HG03460 (cell line): ENCODE data around the gene HSD17B1.

Source experiments
- ATAC-seq: cut with Tn5 transposase; IDR thresholded peaks from one replicate; pipeline ENCODE4 v1.9.1; 2021; ENCODE audit not compliant: unreplicated experiment

Gene HSD17B1

GRCh38 chr17:42565523-42566214 is 12.9 kb downstream of the HSD17B1 start:
- ATAC-seq, result no peak

- no peak for ATAC-seq
Observed at GRCh38 chr17:42566215-42566882, 13.6 kb downstream of the HSD17B1 start.

GRCh38 chr17:42566883-42567573 is 14.3 kb downstream of the HSD17B1 start, which contains the start of gene MLX:
TSS of gene MLX (plus strand) at chr17:42567100. CDS start at chr17:42567125, 25 bp downstream.
- ATAC-seq, result peak; percentile 49

GRCh38 chr17:42568341-42569111 is 15.8 kb downstream of the HSD17B1 start:
- no peak for ATAC-seq

- no peak for ATAC-seq
Observed at GRCh38 chr17:42571435-42572225, 18.9 kb downstream of the HSD17B1 start.

GRCh38 chr17:42573095-42573494 is 20.4 kb downstream of the HSD17B1 start:
- no peak for ATAC-seq

GRCh38 chr17:42574463-42574862 is 21.7 kb downstream of the HSD17B1 start:
- no peak for ATAC-seq

GRCh38 chr17:42577140-42577531 is 24.4 kb downstream of the HSD17B1 start:
- peak; percentile 8 for ATAC-seq

GRCh38 chr17:42577532-42578281 is 25.0 kb downstream of the HSD17B1 start, which contains the start of gene PSMC3IP:
TSS of gene PSMC3IP (minus strand) at chr17:42577729. CDS start at chr17:42577686, 43 bp downstream.
- peak; percentile 70 for ATAC-seq

GRCh38 chr17:42578282-42578869 is 25.7 kb downstream of the HSD17B1 start:
- ATAC-seq, result peak; percentile 40

- ATAC-seq, result no peak
Observed at GRCh38 chr17:42579794-42580551, 27.2 kb downstream of the HSD17B1 start.

GRCh38 chr17:42581744-42582270 is 29.1 kb downstream of the HSD17B1 start:
- ATAC-seq, result no peak

- ATAC-seq, result no peak
Observed at GRCh38 chr17:42584880-42585279, 32.2 kb downstream of the HSD17B1 start.

- no peak for ATAC-seq
Observed at GRCh38 chr17:42585353-42585752, 32.6 kb downstream of the HSD17B1 start.

GRCh38 chr17:42586514-42587230 is 33.9 kb downstream of the HSD17B1 start:
- no peak for ATAC-seq

GRCh38 chr17:42590886-42591285 is 38.2 kb downstream of the HSD17B1 start:
- no peak for ATAC-seq

GRCh38 chr17:42591411-42591810 is 38.7 kb downstream of the HSD17B1 start:
- ATAC-seq, result no peak

GRCh38 chr17:42596386-42596785 is 43.7 kb downstream of the HSD17B1 start:
- ATAC-seq, result no peak
